Activated naive CD4-positive, alpha-beta T cell treated with anti-CD3 and anti-CD28 coated beads, Interleukin-2, amount 10 ng/mL, durations not matched to agents 7 days and 5 days (primary cell): ENCODE results near the gene GIMAP1.
A peak's percentile ranks its signal among the peaks of the same experiment; 100 is the strongest.
"Not testable (repeated sequence)": the region's sequence is repeated elsewhere in the genome, so short reads cannot be mapped to it uniquely, and the experiment has no call there.

ENCODE experiments used
- CTCF ChIA-PET: fragments of 350-600 bp; sonication (Branson Sonifier 250); formaldehyde crosslinking; loops from one replicate; lab custom pipeline; 2021; ENCODE audit warnings: antibody characterized with exemption; lab: Charles Lee
- DNase-seq: peaks from one replicate; pipeline ENCODE4 v3.0.0-alpha.2; 2020
- H3K27ac Mint-ChIP-seq: one replicate; pipeline ENCODE4 v1.8.0; 2021; ENCODE audit warnings: mild to moderate bottlenecking, moderate library complexity, mixed read lengths
- H3K27me3 Mint-ChIP-seq: one replicate; pipeline ENCODE4 v1.8.0; 2021; ENCODE audit warnings: mild to moderate bottlenecking, mixed read lengths
- H3K36me3 Mint-ChIP-seq: one replicate; pipeline ENCODE4 v1.8.0; 2021; ENCODE audit warnings: mixed read lengths
- H3K4me1 Mint-ChIP-seq: one replicate; pipeline ENCODE4 v1.8.0; 2021; ENCODE audit warnings: mixed read lengths
- H3K4me3 Mint-ChIP-seq: one replicate; pipeline ENCODE4 v1.8.0; 2021; ENCODE audit warnings: mild to moderate bottlenecking, moderate library complexity, mixed read lengths
- H3K9me3 Mint-ChIP-seq: one replicate; pipeline ENCODE4 v1.8.0; 2021; ENCODE audit warnings: mixed read lengths

Gene GIMAP1

DNA sequence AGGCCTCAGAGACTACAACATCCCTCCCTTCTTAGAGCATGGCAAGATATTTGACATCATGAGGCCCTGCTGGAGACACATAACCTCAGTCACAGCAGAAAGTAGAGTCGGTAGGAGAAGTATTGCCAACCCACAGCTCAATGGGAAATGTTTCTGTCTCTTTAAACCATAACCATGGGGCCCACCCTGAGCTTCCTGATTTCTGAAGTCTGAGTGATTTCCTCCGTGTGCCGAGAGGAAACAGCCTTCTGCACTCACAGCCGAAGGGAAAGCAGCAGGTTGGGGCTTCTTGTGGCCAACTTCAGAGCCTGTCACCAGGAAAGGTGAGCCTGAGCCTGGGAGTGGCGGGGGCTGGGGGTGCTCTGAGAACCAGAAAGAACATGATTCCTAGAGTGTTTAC, at the start of gene GIMAP1:
Gene GIMAP1, plus strand, starts transcription at position 246 of the 400 bp plus-strand sequence. CDS start 2,435 bp downstream, outside the sequence.
- Mint-ChIP-seq H3K27me3 (no peaks in the 10 kb centered on the region), H3K9me3 (peaks cover 32% of the 10 kb centered on the region), H3K27ac (peak within 1 kb of the TSS; percentile 94), H3K4me1 (peaks cover 63% of the 10 kb centered on the region), H3K36me3 (peaks cover 71% of the 10 kb centered on the region), H3K4me3 (peak within 1 kb of the TSS; percentile 88)
- CTCF ChIA-PET: interaction anchor here (0.7 to 2.6 kb wide), 11 partner anchors 15 to 267 kb away, joined by 3 to 16 read pairs (median 4); partner anchors contain the start of gene GIMAP6
- peak; percentile 79 for DNase-seq

DNA sequence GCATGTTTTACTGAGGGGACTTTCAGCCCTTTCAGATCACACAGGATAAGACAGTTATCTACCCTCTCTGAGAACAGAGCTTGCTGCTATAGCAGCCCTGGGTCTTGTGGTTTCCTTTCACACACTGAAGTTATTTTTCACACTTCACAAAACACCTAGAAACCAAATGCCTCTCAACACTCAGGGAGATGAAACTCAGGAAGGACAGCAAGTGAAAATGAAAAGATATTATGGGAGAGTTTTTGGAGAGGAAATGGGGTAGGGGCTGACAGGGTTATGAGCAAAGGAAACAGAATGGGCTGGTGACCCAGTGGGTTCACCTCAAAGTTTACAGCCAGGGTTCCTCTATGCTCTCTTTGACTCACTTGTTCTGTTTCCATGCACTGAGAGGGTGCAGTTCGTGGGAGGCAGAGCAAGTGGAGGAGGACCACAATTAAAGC, 47.9 kb upstream of the GIMAP1 start:
- peaks cover 52% of the 10 kb centered on the region for H3K36me3 Mint-ChIP-seq
- peak overlapping the region; percentile 99 for H3K27ac Mint-ChIP-seq
- H3K4me1 Mint-ChIP-seq: peaks cover 90% of the 10 kb centered on the region
- H3K4me3 Mint-ChIP-seq: peak overlapping the region; percentile 55
- CTCF ChIA-PET: interaction anchor here (0.9 to 2.5 kb wide), 5 partner anchors 9 to 216 kb away, joined by 3 to 10 read pairs (median 3); partner anchors contain the start of genes GIMAP2 and GIMAP6
- peak; percentile 73 for DNase-seq
- no peaks in the 10 kb centered on the region for H3K27me3 Mint-ChIP-seq
- peaks cover 32% of the 10 kb centered on the region for H3K9me3 Mint-ChIP-seq

DNA sequence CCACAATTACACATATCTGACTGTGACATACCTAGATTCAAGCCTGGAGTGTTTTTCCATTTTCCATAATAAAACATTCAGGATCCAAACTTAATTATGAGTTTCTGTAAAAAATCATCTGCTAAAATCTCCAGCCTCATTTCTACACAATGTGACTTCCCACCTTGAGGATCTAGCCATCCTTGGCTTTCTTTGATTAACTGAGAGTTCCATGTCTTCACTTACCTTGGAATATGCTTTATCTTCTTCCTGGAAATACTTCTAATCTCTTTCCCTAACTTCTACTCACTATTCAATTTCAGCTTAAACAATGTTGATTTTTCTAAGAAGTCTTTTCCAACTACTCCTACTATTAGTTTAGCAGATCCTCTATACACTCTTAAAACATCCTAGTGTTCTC, 47.4 kb upstream of the GIMAP1 start:
- H3K4me3 Mint-ChIP-seq: peak overlapping the region; percentile 55
- no peaks in the 10 kb centered on the region for H3K27me3 Mint-ChIP-seq
- DNase-seq: no peak
- H3K4me1 Mint-ChIP-seq: peaks cover 89% of the 10 kb centered on the region
- H3K36me3 Mint-ChIP-seq: peaks cover 50% of the 10 kb centered on the region
- H3K9me3 Mint-ChIP-seq: peaks cover 32% of the 10 kb centered on the region
- H3K27ac Mint-ChIP-seq: peak overlapping the region; percentile 99
- CTCF ChIA-PET: interaction anchor here (0.9 to 2.5 kb wide), 4 partner anchors 37 to 101 kb away, joined by 3 to 10 read pairs (median 4); partner anchors contain the start of genes GIMAP1 and GIMAP6

DNA sequence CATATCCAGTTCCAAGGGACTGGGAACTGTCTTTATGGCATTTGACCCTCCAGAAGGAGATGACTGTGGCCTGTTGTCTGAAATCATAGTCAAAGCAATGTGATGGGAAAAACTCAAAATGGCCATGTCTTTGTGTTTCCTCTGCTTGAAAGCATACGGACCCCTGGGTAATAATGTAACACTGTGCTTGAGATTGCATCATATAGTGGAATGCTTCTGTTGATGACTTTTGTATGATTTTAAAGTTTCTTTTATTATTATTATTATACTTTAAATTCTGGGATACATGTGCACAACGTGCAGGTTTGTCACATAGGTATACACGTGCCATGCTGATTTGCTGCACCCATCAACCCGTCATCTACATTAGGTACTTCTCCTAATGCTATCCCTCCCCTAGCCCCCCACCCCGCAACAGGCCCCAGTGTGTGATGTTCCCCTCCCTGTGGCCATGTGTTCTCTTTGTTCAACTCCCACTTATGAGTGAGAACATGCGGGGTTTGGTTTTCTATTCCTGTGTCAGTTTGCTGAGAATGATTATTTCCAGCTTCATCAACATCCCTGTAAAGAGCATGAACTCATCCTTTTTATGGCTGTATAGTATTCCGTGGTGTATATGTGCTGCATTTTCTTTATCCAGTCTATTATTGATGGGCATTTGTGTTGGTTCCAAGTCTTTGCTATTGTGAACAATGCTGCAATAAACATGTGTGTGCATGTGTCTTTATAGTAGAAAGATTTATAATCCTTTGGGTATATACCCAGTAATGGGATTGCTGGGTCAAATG, 44.4 kb upstream of the GIMAP1 start:
- Mint-ChIP-seq H3K4me1 (peaks cover 86% of the 10 kb centered on the region), H3K9me3 (peaks cover 32% of the 10 kb centered on the region), H3K36me3 (peaks cover 36% of the 10 kb centered on the region)
- H3K4me3 Mint-ChIP-seq, CTCF ChIA-PET, DNase-seq, H3K27me3 Mint-ChIP-seq, H3K27ac Mint-ChIP-seq: not testable (repeated sequence)

DNA sequence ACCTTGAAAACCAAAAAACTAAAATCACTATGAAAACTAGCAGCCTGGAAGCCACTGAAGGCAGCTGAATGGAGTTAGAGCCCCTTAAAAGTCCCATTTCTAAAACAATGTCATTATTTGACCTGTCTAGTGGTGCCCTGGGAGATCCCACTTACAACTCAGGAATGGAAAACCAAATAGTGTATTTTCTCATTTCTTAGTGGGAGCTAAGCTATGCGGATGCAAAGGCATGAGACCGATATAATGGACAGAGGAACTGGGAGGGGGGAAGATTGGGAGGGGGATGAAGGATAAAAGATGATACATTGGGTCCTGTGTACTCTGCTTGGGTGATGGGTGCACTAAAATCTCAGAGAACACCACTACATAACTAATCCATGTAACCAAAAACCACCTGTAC, 40.7 kb upstream of the GIMAP1 start:
- Mint-ChIP-seq H3K36me3 (peaks cover 46% of the 10 kb centered on the region), H3K27me3 (no peaks in the 10 kb centered on the region), H3K4me3 (peak overlapping the region; percentile 63), H3K9me3 (peaks cover 35% of the 10 kb centered on the region), H3K27ac (peak overlapping the region; percentile 99), H3K4me1 (peaks cover 88% of the 10 kb centered on the region)
- no peak for DNase-seq
- CTCF ChIA-PET: no interaction called here

DNA sequence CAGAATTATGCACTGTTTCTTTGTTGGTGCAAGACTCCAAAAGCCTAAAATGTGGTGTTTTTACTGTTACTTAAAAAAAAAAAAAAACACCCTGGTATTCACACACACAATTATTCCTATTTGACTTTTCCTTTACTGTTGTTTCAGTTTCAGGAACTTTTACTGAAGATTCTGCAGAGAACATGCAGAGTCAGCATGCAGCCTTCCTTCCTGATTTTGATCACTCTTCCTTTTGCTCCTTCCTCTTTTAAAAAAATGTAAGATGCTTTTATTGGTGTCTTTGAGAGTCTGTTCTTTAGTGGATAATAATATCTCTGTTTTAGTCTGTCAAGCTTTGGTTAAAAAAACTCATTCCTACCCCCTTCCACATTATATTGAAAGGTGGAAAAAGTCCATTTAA, 40.1 kb upstream of the GIMAP1 start:
- H3K4me3 Mint-ChIP-seq: peak overlapping the region; percentile 63

DNA sequence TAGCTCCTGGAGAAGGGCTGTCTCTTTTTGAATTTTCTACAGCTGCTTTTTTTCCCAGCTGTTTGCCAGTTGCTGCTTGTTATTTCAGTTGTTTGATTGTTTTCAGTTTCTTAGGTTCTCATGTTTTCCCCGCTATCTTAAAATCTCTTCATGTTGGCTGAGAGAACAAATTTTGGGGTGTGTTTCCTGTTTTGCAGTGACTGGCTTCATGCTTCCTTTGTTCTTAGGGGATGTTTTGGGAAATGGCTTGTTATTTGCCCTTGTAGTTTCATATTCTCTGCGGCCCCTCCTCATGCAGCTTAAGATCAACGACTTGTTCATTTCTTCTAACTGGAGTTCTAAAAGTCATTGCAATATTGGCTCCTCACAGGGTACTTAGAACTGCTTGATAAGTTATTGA, 39.6 kb upstream of the GIMAP1 start:
- Mint-ChIP-seq H3K4me1 (peaks cover 87% of the 10 kb centered on the region), H3K36me3 (peaks cover 48% of the 10 kb centered on the region), H3K27ac (peak overlapping the region; percentile 99), H3K9me3 (peaks cover 33% of the 10 kb centered on the region), H3K4me3 (peak overlapping the region; percentile 63)
- H3K27me3 Mint-ChIP-seq, CTCF ChIA-PET: not testable (repeated sequence)
- peak; percentile 66 for DNase-seq

More for the DNA sequence above, 40.1 kb upstream of the GIMAP1 start:
- H3K36me3 Mint-ChIP-seq: peaks cover 46% of the 10 kb centered on the region
- H3K4me1 Mint-ChIP-seq: peaks cover 88% of the 10 kb centered on the region
- DNase-seq, CTCF ChIA-PET, H3K27me3 Mint-ChIP-seq: not testable (repeated sequence)
- peak overlapping the region; percentile 99 for H3K27ac Mint-ChIP-seq
- peaks cover 34% of the 10 kb centered on the region for H3K9me3 Mint-ChIP-seq

DNA sequence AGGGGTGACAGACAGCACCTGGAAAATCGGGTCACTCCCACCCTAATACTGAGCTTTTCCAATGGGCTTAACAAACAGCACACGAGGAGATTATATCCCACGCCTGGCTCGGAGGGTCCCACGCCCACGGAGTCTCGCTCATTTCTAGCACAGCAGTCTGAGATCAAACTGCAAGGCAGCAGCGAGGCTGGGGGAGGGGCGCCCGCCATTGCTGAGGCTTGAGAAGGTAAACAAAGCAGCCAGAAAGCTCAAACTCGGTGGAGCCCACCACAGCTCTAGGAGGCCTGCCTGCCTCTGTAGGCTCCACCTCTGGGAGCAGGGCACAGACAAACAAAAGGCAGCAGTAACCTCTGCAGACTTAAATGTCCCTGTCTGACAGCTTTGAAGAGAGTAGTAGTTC, 37.8 kb upstream of the GIMAP1 start:
- peak; percentile 53 for DNase-seq
- Mint-ChIP-seq H3K4me3 (peak overlapping the region; percentile 63), H3K27ac (peak overlapping the region; percentile 99), H3K4me1 (peaks cover 92% of the 10 kb centered on the region), H3K36me3 (peaks cover 50% of the 10 kb centered on the region), H3K9me3 (peaks cover 37% of the 10 kb centered on the region)
- H3K27me3 Mint-ChIP-seq, CTCF ChIA-PET: not testable (repeated sequence)

DNA sequence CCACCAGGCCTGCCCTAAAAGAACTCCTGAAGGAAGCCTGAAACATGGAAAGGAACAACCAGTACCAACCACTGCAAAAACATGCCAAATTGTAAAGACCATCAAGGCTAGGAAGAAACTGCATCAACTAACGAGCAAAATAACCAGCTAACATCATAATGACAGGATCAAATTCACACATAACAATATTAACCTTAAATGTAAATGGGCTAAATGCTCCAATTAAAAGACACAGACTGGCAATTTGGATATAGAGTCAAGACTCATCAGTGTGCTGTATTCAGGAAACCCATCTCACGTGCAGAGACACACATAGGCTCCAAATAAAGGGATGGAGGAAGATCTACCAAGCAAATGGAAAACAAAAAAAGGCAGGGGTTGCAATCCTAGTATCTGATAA, 36.0 kb upstream of the GIMAP1 start:
- CTCF ChIA-PET, DNase-seq, H3K27me3 Mint-ChIP-seq, H3K4me3 Mint-ChIP-seq, H3K27ac Mint-ChIP-seq: not testable (repeated sequence)
- H3K36me3 Mint-ChIP-seq: peaks cover 57% of the 10 kb centered on the region
- peaks cover 95% of the 10 kb centered on the region for H3K4me1 Mint-ChIP-seq
- peaks cover 43% of the 10 kb centered on the region for H3K9me3 Mint-ChIP-seq

DNA sequence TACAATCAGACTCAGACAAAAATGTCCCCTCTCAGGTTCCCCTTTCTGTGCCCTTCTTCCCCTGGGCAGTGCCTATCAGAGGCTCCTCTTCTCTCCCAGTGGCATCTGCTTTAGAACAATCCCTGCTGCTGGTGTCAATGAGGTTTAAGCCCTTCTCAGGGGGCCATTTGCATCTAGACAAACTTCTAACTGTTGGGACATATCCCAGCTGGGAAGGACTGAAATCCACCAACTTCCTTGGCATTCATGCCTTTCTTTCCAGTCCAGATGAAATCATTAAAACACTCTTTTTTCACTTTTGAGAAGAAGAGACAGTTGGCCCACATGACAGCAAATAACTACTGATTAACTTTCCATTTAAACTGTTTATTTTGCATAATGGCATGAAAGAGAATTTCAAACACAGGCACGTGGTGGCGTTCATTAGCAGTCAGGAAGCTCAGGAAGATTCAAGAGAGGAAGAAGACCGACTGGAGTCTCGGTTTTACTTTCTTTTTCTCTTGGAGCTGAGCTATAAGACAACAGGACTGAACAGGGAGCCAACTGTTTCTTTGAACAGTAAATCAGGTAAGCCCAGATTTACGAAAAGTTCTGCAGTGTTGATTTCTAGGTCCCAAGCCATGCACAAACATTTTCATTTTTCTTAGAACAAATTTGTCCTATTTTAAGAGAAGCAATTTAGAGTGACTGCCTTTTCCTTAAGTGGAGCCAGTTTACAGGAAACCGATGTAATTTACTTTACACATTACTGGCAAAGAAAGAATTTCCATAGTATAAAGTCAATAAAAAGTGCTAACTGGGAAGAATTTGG, 31.0 kb upstream of the GIMAP1 start, which contains the start of gene GIMAP2:
Gene GIMAP2, plus strand, starts transcription at position 488 of the 811 bp plus-strand sequence. CDS start 1,354 bp downstream, outside the sequence.
- Mint-ChIP-seq H3K27me3 (no peaks in the 10 kb centered on the region), H3K36me3 (peaks cover 81% of the 10 kb centered on the region), H3K27ac (peak within 1 kb of the TSS; percentile 97), H3K4me3 (peak within 1 kb of the TSS; percentile 96), H3K4me1 (peaks cover 94% of the 10 kb centered on the region), H3K9me3 (peaks cover 51% of the 10 kb centered on the region)
- CTCF ChIA-PET: interaction anchor here (0.9 to 1.9 kb wide), 9 partner anchors 11 to 236 kb away, joined by 3 to 6 read pairs (median 3); partner anchors contain the start of gene GIMAP7
- DNase-seq: peak; percentile 58

DNA sequence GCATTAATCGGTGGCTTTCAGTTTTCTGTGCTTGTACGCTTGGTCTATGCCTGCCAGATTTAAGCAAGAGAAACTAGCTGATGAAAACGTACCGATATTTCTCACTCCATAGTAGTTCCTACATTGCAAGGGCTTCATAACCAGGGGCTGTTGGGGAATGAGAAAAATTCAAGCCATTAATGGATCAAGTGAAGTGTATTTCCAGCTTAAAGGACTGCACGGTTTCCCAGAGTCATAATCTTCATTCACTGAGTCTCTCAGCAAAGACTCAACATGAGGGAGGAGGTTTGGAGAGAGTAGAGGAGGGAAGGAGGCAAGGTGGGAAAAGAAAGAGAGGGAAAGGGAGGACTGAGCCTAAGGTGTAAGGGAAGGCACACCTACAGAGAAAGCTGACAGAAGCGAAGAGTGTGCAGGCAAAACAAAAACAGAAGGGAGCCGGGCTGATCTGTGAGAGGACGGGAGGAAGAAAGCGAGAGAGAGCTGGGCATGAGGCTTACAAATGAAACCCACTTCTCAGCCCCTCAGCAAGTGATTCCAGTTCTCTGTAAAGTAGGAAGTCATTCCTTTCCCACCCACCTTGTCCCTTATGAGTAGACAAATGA, 30.3 kb upstream of the GIMAP1 start:
- Mint-ChIP-seq H3K36me3 (peaks cover 82% of the 10 kb centered on the region), H3K27ac (peak overlapping the region; percentile 97), H3K27me3 (no peaks in the 10 kb centered on the region), H3K4me3 (peak overlapping the region; percentile 96), H3K4me1 (peaks cover 94% of the 10 kb centered on the region), H3K9me3 (peaks cover 51% of the 10 kb centered on the region)
- peak; percentile 36 for DNase-seq
- CTCF ChIA-PET: interaction anchor here (0.9 to 1.9 kb wide), 9 partner anchors 10 to 237 kb away, joined by 3 to 6 read pairs (median 3); partner anchors contain the start of gene GIMAP7

DNA sequence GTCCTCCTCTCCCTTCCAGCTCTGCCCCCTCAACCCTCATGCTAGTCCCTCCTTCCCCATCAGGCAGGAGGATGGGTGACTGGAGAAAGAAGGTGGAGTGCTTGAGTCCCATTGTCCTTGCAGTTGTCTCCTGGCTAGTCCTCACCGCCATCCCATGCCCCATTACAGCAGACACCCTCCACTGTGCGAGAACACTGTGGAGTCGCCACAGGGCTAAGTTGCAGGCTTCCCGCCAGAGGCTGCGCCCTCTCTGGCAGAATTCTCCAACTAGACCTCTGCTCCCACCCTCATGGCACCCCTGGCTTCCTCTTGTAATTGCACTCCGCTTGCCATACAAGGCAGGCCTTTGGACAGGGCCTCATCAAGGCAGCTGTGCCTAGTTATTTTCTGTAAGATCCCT, 27.8 kb upstream of the GIMAP1 start:
- Mint-ChIP-seq H3K9me3 (peaks cover 54% of the 10 kb centered on the region), H3K27me3 (no peaks in the 10 kb centered on the region), H3K27ac (peak overlapping the region; percentile 97), H3K4me3 (peak overlapping the region; percentile 96), H3K4me1 (peaks cover 83% of the 10 kb centered on the region), H3K36me3 (peaks cover 85% of the 10 kb centered on the region)
- no peak for DNase-seq
- CTCF ChIA-PET: no interaction called here

DNA sequence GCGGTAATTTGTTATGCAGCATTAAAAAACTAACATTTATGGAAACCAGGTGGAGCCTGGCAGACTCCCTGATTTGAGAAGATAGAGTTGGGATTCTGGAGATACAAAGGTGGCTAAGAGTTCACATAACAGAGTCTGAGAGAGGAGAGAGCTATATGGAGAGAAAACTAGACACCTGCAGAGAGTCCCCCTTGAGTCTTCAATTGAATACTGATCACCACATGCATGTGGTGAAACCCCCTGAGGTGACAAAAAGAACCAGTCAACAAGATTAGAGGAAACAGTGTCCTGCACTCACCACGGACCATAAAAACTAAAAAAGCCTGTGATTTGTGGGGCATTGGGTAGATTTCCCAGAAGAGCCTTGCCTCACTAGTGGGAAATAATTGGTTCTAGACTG, 20.8 kb upstream of the GIMAP1 start:
- Mint-ChIP-seq H3K4me3 (no peak overlapping the region), H3K27me3 (no peaks in the 10 kb centered on the region), H3K36me3 (peaks cover 77% of the 10 kb centered on the region), H3K4me1 (peaks cover 28% of the 10 kb centered on the region), H3K9me3 (peaks cover 85% of the 10 kb centered on the region), H3K27ac (no peak overlapping the region)
- CTCF ChIA-PET: interaction anchor here (0.7 kb wide), 1 partner anchor 9 kb away, joined by 3 read pairs; no protein-coding TSS in a partner anchor
- DNase-seq: no peak
